GM10266 (cell line): Measurements from ENCODE around the gene ZKSCAN5.
"Not testable (repeated sequence)": the region's sequence is repeated elsewhere in the genome, so short reads cannot be mapped to it uniquely, and the experiment has no call there.

Experiments
- DNase-seq: peaks from one replicate; pipeline ENCODE4 v3.0.0; 2012; ENCODE audit errors: extremely low spot score
- CTCF ChIP-seq: IDR thresholded peaks from 2 replicates; pipeline ENCODE4 v1.5.1; 2012; ENCODE audit warnings: mild to moderate bottlenecking, low read depth; ENCODE audit not compliant: control insufficient read depth, insufficient read depth; ENCODE audit errors: missing control alignments

ZKSCAN5 gene

GRCh38 chr7:99497766-99498545 is 6.5 kb upstream of the ZKSCAN5 start:
- no peak for TF ChIP-seq CTCF
- no peak for DNase-seq

- no peak for DNase-seq
- no peak for TF ChIP-seq CTCF
Observed at GRCh38 chr7:99498546-99498944, 5.9 kb upstream of the ZKSCAN5 start.

- no peak for DNase-seq
- no peak for TF ChIP-seq CTCF
Observed at GRCh38 chr7:99499371-99499720, 5.1 kb upstream of the ZKSCAN5 start.

DNA sequence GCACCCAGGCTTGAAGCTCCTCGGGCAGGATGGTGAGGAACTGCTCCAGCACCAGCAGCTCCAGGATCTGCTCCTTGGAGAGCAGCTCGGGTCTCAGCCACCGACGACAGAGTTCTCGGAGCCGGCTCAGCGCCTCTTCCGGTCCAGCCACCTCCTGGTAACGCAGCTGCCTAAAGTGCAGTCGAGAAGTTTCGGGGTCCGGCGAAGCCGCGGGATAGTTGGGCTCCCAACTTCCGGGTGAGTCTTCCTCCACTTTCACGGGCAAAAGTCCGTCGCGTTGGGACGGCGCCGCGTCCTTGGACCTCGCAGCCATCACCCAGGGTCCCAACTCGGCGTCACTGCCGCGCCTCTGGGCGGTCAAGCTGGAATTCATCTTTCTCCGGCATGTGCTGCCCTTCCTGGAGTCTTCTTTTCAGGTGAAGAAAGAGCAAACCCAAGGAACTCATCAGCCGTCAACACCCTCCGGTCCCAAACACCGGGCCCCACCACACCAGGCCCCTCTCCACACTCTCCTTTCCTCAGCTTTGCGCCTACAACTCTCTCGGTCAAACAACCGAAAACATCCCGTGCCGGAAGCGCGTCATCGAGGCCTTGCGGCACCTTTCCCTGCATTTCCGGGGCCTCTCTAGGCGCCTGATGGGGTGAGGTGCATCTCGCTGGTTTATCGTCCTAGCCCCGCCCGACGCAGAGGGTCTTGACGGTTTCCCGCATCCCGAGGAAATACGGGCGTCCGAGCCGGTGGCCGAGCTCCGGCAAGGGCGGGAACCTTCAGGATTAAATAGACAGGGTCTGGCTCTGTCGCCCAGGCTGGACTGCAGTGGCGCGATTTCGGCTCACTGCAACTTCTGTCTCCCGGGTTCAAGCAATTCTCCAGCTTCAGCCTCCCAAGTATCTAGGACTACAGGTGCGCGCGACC is 4.5 kb upstream of the ZKSCAN5 start, which contains the start of gene ZNF394:
Gene ZNF394 (minus strand): TSS at position 561 of the 916 bp plus-strand sequence. CDS start 188 bp downstream, at position 373.
- DNase-seq: peak; percentile 80
- no peak for TF ChIP-seq CTCF

DNA sequence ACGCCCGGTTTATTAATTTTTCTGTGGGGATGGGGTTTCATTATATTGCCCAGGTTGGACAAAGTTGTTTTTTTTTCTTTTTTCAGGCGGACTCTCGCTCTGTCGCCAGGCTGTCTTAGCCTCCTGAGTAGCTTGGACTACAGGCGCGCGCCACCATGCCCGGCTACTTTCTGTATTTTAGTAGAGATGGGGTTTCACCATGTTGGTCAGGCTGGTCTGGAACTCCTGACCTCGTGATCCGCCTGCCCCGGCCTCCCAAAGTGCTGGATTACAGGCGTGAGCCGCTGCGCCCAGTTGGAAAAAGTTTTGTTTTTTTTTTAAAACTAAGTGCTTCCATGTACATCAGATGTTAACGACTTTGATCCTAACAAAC is 3.8 kb upstream of the ZKSCAN5 start:
- DNase-seq: no peak
- TF ChIP-seq CTCF: no peak

DNA sequence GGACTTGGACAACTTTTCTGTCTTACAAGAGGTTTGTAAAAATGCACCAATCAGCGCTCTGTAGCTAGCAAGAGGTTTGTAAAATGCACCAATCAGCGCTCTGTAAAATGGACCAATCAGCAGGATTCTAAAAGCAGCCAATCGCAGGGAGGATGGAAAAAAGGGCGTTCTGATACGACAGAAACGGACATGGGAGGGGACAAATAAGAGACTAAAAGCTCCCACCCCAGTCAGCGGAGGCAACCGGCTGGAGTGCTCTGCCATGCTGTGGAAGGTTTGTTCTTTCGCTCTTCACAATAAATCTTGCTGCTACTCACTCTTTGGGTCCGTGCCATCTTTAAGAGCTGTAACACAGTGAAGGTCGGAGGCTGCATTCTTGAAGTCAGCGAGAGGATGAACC is 3.2 kb upstream of the ZKSCAN5 start:
- not testable (repeated sequence) for DNase-seq

DNA sequence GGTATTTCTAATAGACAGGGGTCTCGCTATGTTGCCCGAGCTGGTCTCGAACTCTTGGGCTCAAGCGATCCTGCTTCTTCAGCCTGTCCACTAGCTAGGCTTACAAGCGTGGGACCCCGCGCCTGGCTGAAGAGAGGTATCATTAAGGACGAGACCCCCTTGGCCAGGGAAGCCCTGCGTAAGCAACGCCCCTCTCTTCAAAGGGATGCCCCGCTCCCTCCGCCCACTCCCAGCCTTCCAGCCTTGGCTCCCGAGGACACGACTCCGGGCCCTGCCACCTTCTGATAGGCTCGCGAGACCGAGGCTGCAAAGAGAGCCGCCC is 220 bp upstream of the ZKSCAN5 start:
- peak; percentile 89 for DNase-seq
- TF ChIP-seq CTCF: no peak

GRCh38 chr7:99505324-99505662 is 831 bp downstream of the ZKSCAN5 start:
- TF ChIP-seq CTCF: no peak
- no peak for DNase-seq
